Astrocyte (in vitro differentiated cells and primary cell): Measurements from ENCODE around the gene PLA2G2D.

ENCODE experiments used
- CTCF ChIP-seq: IDR thresholded peaks from 2 replicates; pipeline ENCODE4 v1.5.1; 2011; ENCODE audit warnings: low read depth, mild to moderate bottlenecking, inconsistent platforms, low read length, moderate library complexity; ENCODE audit not compliant: insufficient read depth
- EZH2 ChIP-seq: IDR thresholded peaks from 2 replicates; pipeline ENCODE4 v1.6.1; 2012; ENCODE audit warnings: mild to moderate bottlenecking, low read length, inconsistent platforms; ENCODE audit not compliant: insufficient read depth

DNA sequence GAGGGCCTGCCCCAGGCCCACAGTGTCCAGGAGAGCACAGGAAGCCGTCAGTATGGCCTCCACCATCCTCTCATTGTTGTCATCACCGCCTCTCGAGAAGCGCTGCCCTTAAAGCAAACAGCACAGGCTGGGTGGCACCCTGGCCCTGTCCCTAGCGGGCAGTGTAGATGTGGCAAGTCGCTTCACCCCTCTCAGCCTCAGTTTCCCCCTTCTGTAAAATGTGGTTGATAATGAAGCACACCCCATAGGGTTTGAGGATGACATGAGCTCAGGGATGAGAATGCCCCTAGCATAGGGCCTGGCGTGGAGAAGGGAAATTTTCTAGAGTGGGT is 33.2 kb upstream of the PLA2G2D start:
- TF ChIP-seq CTCF (peak; percentile 0), EZH2 (no peak)
